NB4 (cell line): ENCODE measurements around the gene CIITA.

Experiments used
- DNase-seq: peaks from one replicate; pipeline ENCODE4 v3.0.0; 2010; ENCODE audit warnings: low read depth
- H3K4me3 ChIP-seq: one replicate; pipeline ENCODE4 v1.5.1; 2011; ENCODE audit warnings: mild to moderate bottlenecking, low read depth, low read length, moderate library complexity
- CTCF ChIP-seq: IDR thresholded peaks from one replicate; pipeline ENCODE4 v1.5.1; 2012; ENCODE audit warnings: low read depth, low read length
- MAX ChIP-seq: IDR thresholded peaks from 2 replicates; pipeline ENCODE4 v1.6.1; 2011; ENCODE audit warnings: low read depth, low read length
- MYC ChIP-seq: IDR thresholded peaks from 2 replicates; pipeline ENCODE4 v1.6.1; 2011; ENCODE audit warnings: low read depth, low read length
- POLR2A ChIP-seq: IDR thresholded peaks from 2 replicates; pipeline ENCODE4 v1.6.1; 2011; ENCODE audit warnings: mild to moderate bottlenecking; ENCODE audit not compliant: insufficient read length; ENCODE audit errors: extremely low read depth

The CIITA gene

GRCh38 chr16:10902999-10903398, 26.0 kb downstream of the CIITA start:
- TF ChIP-seq MAX: no peak
- DNase-seq: no peak
- H3K4me3 ChIP-seq: no peak overlapping the region

GRCh38 chr16:10906482-10906881, 29.5 kb downstream of the CIITA start:
- DNase-seq: no peak
- H3K4me3 ChIP-seq: no peak overlapping the region
- TF ChIP-seq CTCF: no peak
- no peak for TF ChIP-seq POLR2A
- TF ChIP-seq MAX: no peak
- TF ChIP-seq MYC: no peak

- TF ChIP-seq MAX (no peak), MYC (no peak), POLR2A (no peak), CTCF (no peak)
- no peak overlapping the region for H3K4me3 ChIP-seq
- no peak for DNase-seq
Observed at GRCh38 chr16:10906914-10907756, 30.1 kb downstream of the CIITA start.

- DNase-seq: no peak
- TF ChIP-seq MAX (no peak), POLR2A (no peak), MYC (no peak), CTCF (no peak)
- H3K4me3 ChIP-seq: no peak overlapping the region
Observed at GRCh38 chr16:10907757-10908045, 30.7 kb downstream of the CIITA start.

GRCh38 chr16:10911267-10911666, 34.3 kb downstream of the CIITA start:
- no peak for TF ChIP-seq MYC
- TF ChIP-seq CTCF: no peak
- TF ChIP-seq MAX: no peak
- no peak for TF ChIP-seq POLR2A
- no peak for DNase-seq
- no peak overlapping the region for H3K4me3 ChIP-seq

- DNase-seq: no peak
- TF ChIP-seq MAX (no peak), MYC (no peak), POLR2A (no peak), CTCF (no peak)
- H3K4me3 ChIP-seq: no peak overlapping the region
Observed at GRCh38 chr16:10916534-10916933, 39.5 kb downstream of the CIITA start.
